ENCODE data around the gene CDH24. TPM values are rescaled to one million over a fixed set of nuclear protein-coding genes. Genes with fewer than 3 reads are reported as not detected.

The CDH24 gene
- total and polyA plus RNA-seq, 2 experiments from 2014 or later: 6.9 to 18.0 TPM

DNA sequence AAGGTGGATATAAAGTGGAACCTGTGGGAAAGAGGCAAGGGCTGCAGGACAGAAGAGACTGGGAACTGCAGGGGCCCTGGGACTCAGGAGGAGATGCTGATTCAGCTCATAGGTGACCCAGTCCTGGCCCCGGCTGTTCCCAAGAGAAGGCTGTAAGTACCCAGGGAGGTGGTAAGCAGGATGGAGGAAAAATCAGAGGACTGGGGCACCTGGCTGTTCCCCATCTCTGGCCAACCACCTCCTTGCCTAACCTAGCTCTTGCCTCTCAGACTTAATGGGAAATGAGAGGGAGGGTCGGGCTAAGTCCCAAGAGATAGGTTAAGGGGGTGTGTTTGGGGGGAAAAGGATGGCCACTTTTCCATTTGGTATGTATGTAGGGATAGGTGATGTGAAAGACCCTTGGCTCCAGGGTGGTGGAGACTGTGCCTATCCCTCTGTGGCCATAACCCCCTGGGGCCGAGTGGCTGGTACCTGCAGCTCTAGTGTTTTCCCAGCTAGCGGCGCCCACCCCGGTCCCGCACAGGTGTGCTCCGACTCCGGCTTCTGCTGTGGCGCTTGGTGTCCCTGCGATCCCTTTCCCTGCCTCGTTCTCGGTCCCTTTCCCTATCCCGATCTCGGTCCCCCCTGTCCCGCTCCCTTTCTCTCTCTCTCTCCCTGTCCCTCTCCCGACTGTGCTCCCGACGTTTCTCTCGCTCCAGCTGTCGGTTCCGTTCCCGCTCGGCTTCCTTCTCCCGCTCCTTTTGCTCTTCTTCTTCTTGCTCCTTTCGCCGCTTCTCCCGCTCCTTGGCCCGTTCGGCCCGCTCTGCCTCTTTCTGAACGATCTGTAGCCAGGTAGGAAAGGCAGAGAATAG is 1.6 kb upstream of the CDH24 start:
- Histone ChIP-seq H2AFZ (no peak overlapping the region), H3K4me3 (no peak overlapping the region), H3K9me2 (replicated peaks; ENCODE audit: insufficient read depth) (no peaks in the 10 kb centered on the region), H3K36me3 (replicated peaks; ENCODE audit: insufficient read depth, low read depth) (no peaks in the 10 kb centered on the region), H4K20me1 (ENCODE audit: insufficient read depth, poor library complexity, severe bottlenecking) (no peaks in the 10 kb centered on the region), H3K4me1 (ENCODE audit: insufficient read depth) (peaks cover 22% of the 10 kb centered on the region), H3K27me3 (no peaks in the 10 kb centered on the region), H3K9me3 (ENCODE audit: low read depth) (no peaks in the 10 kb centered on the region), H3K27ac (no peak overlapping the region), H3K79me2 (peaks cover 3% of the 10 kb centered on the region), H3K4me2 (no peak overlapping the region)
- TF ChIP-seq EZH2 (IDR thresholded peaks at IDR 0.05; ENCODE audit: borderline replicate concordance) (no peak), EZH2phosphoT487 (IDR thresholded peaks at IDR 0.05; ENCODE audit: low read depth, severe bottlenecking, unreplicated experiment) (no peak)
- TF ChIP-seq, protein P1, sequence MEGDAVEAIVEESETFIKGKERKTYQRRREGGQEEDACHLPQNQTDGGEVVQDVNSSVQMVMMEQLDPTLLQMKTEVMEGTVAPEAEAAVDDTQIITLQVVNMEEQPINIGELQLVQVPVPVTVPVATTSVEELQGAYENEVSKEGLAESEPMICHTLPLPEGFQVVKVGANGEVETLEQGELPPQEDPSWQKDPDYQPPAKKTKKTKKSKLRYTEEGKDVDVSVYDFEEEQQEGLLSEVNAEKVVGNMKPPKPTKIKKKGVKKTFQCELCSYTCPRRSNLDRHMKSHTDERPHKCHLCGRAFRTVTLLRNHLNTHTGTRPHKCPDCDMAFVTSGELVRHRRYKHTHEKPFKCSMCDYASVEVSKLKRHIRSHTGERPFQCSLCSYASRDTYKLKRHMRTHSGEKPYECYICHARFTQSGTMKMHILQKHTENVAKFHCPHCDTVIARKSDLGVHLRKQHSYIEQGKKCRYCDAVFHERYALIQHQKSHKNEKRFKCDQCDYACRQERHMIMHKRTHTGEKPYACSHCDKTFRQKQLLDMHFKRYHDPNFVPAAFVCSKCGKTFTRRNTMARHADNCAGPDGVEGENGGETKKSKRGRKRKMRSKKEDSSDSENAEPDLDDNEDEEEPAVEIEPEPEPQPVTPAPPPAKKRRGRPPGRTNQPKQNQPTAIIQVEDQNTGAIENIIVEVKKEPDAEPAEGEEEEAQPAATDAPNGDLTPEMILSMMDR (IDR thresholded peaks at IDR 0.05; ENCODE audit: poor library complexity): no peak
- WGBS (ENCODE audit: low lambda C conversion rate, missing lambda C conversion rate): 93% methylated on average over 22 of the region's 32 CpGs
- no peak for DNase-seq (ENCODE audit: low spot score)

DNA sequence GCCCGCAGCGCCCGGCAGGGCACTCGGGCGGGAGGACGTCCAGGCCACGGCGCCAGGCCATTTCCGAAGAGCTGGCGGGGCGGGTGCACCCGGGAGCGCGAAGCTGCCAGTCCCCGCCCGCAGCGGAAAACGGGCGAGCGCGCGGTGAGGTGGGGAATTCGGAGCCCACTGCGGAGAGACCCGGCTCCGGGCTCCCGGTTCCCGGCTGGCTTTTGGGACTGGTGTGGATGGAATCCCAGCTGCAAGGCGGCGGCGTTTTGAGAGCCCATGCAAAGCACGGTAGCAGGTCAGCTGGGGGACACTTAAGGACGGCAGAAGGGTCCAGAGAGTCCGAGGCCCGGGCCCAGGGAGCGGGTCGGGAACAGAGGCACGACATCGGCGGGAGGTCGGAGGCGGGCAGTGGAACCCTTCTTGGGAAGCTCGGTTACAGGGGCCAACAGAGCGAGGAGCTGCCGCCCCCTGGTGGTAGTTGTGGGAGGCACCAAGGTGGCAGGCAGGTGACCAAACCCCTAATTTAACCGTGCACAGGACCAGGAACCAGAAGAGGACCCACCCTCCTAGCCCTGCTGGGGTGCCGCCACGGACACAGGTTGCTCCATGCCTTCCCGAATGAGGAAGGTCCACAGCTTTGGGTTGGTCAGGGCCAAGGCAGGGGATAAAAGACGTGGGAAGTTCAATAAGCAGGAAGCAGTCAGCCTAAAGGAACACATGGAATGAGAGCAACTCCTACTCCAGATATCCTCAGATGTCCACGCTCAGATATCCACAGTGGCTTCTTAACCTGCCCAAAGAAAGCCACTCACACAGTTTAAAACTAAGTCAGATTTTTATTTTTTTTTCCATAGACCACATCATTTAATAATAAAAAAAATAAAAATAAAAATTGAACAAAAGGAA is 685 bp upstream of the CDH24 start:
- Histone ChIP-seq H3K36me3 (replicated peaks; ENCODE audit: insufficient read depth, low read depth) (no peaks in the 10 kb centered on the region), H3K4me2 (peak overlapping the region; percentile 99), H3K79me2 (peaks cover 3% of the 10 kb centered on the region)

DNA sequence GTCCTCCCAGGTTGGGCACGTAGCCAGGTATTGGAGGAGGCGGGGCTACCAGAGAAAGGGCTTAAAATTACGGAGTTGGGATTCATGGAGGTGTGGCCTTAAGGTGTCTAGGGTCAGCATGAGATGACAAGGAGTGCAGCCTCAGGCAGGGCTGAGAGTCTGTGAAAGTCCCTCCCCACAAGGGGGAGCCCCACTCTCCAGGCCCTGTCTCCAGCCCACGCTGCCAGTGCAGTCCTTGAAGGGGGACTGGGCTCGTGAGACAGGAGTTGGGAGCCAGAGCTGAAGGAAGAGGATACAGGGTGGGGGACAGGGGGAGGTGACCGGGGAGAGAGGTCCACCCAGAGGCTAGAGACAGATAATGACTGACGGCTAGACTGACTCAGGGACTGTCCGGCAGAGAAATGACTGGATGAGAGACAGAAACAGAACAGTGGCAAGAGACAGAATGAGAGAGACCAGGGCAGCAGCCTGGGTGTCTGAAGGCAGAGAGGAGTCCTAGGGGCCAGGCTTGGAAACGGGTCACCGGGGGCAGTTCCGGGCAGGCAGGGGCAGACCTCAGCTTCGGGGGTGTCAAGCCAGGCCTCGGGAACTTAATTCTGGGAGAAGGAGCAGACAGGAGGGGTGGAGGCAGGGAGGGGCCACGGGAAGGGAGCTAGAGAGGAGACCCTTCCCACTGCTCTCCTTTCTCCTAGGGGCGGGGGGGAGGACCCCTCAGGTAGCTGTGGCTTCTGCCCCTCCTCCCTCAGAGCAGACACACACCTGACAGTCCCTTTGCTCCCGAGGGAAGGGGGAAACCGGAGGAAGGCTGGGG is 970 bp downstream of the CDH24 start:
- DNase-seq (ENCODE audit: low spot score): peak; percentile 84
- no peak overlapping the region for H2AFZ ChIP-seq
- no peaks in the 10 kb centered on the region for H3K9me3 ChIP-seq (ENCODE audit: low read depth)
- 12% methylated on average over 13 of the region's 17 CpGs for WGBS (ENCODE audit: low lambda C conversion rate, missing lambda C conversion rate)
- H3K27ac ChIP-seq: peak overlapping the region; percentile 40
- peaks cover 12% of the 10 kb centered on the region for H3K4me1 ChIP-seq (ENCODE audit: insufficient read depth)
- H3K79me2 ChIP-seq: no peaks in the 10 kb centered on the region
- H4K20me1 ChIP-seq (ENCODE audit: insufficient read depth, poor library complexity, severe bottlenecking): no peaks in the 10 kb centered on the region
- H3K27me3 ChIP-seq: no peaks in the 10 kb centered on the region
- H3K4me2 ChIP-seq: peak overlapping the region; percentile 99
- TF ChIP-seq EZH2 (IDR thresholded peaks at IDR 0.05; ENCODE audit: borderline replicate concordance): no peak
- TF ChIP-seq, protein P1 (IDR thresholded peaks at IDR 0.05; ENCODE audit: poor library complexity): peak; percentile 66
- H3K9me2 ChIP-seq (replicated peaks; ENCODE audit: insufficient read depth): no peaks in the 10 kb centered on the region
- H3K4me3 ChIP-seq: peak overlapping the region; percentile 87
- H3K36me3 ChIP-seq (replicated peaks; ENCODE audit: insufficient read depth, low read depth): no peaks in the 10 kb centered on the region

More for the DNA sequence above, 685 bp upstream of the CDH24 start:
- H2AFZ ChIP-seq: no peak overlapping the region
- peaks cover 21% of the 10 kb centered on the region for H3K4me1 ChIP-seq (ENCODE audit: insufficient read depth)
- no peaks in the 10 kb centered on the region for H4K20me1 ChIP-seq (ENCODE audit: insufficient read depth, poor library complexity, severe bottlenecking)
- H3K9me3 ChIP-seq (ENCODE audit: low read depth): no peaks in the 10 kb centered on the region
- TF ChIP-seq EZH2phosphoT487 (IDR thresholded peaks at IDR 0.05; ENCODE audit: low read depth, severe bottlenecking, unreplicated experiment): no peak
- TF ChIP-seq EZH2 (IDR thresholded peaks at IDR 0.05; ENCODE audit: borderline replicate concordance): no peak
- TF ChIP-seq, protein P1 (IDR thresholded peaks at IDR 0.05; ENCODE audit: poor library complexity): peak; percentile 86
- H3K27me3 ChIP-seq: no peaks in the 10 kb centered on the region
- peak overlapping the region; percentile 84 for H3K27ac ChIP-seq
- peak; percentile 94 for DNase-seq (ENCODE audit: low spot score)
- no peaks in the 10 kb centered on the region for H3K9me2 ChIP-seq (replicated peaks; ENCODE audit: insufficient read depth)
- WGBS (ENCODE audit: low lambda C conversion rate, missing lambda C conversion rate): 3% methylated on average over 44 of the region's 51 CpGs
- peak overlapping the region; percentile 69 for H3K4me3 ChIP-seq
